Muscle of leg (tissue), 11 donors: ENCODE measurements around the gene EHD2. TPM values are rescaled to one million over a fixed set of nuclear protein-coding genes. Genes with fewer than 3 reads are reported as not detected.
"Not testable (repeated sequence)": the region's sequence is repeated elsewhere in the genome, so short reads cannot be mapped to it uniquely, and the experiment has no call there.

Source experiments
- DNase-seq: peaks from one replicate; pipeline ENCODE4 v3.0.0; 2013
- H3K27ac ChIP-seq: one replicate; pipeline ENCODE4 v1.5.1; 2013; ENCODE audit warnings: mild to moderate bottlenecking, low read length, control low read depth
- H3K27me3 ChIP-seq: one replicate; pipeline ENCODE4 v1.6.1; 2013; ENCODE audit warnings: low read length; ENCODE audit not compliant: control insufficient read depth, insufficient read depth
- H3K36me3 ChIP-seq: one replicate; pipeline ENCODE4 v1.6.1; 2013; ENCODE audit warnings: low read length; ENCODE audit not compliant: control insufficient read depth, insufficient read depth
- H3K4me1 ChIP-seq: one replicate; pipeline ENCODE4 v1.6.1; 2013; ENCODE audit warnings: low read length; ENCODE audit not compliant: control insufficient read depth, insufficient read depth
- H3K4me3 ChIP-seq: one replicate; pipeline ENCODE4 v1.5.1; 2013; ENCODE audit warnings: low read length, control low read depth
- H3K9me3 ChIP-seq: replicated peaks from 2 replicates; pipeline ENCODE4 v1.6.1; 2013; ENCODE audit warnings: low read depth, low read length; ENCODE audit not compliant: control insufficient read depth
- WGBS: methylation state at CpG from one replicate; pipeline ENCODE4 v1.1.5; 2013; ENCODE audit warnings: missing lambda C conversion rate; ENCODE audit not compliant: insufficient coverage; 5-methylcytosine and 5-hydroxymethylcytosine counted together
- polyA plus RNA-seq, 8 donors: library from polyadenylated mRNA; unstranded; fragments of 120-200 nt; gene quantifications; one replicate each; pipeline versions ENCODE4 v1.2.1 to v1.2.3, GENCODE V29; 2013; ENCODE audit warnings: inconsistent platforms in 1 of 8, low replicate concordance in 1 of 8; ENCODE audit not compliant: insufficient read length in 8 of 8, insufficient read depth in 1 of 8
- total RNA-seq: library from RNA; stranded (reverse); fragments of 120-200 nt; gene quantifications from one replicate; pipeline ENCODE4 v1.2.4, GENCODE V29; 2013

The EHD2 gene
- total and polyA plus RNA-seq, 9 donors: 30.5 to 158 (median 124) TPM

DNA sequence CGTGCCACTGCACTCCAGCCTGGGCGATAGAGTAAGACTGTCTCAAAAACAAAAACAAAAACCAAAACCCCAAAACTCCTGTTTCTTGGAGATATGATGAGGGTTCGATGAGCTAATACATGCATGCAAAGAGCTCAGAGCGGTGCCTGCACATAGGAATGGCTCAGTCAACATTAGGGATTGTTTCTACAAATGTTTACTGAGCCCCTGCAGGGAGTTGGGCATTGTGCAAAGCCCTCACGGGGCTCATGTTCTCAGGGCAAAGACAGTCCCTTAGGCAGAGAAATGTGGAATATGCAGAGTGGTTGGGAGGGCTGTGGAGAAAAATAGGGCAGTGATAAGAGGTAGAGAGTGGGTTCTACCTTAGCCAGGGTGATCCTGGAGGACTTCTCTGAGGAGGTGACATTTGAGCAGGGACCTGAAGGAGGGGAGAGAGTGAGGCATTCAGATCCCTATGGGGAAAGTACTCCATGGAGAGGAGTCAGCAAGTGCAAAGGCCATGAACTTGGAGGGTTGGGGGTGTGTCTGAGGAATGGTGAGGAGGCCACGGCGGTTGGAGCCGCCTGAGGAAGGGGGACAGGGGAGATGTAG is 1.5 kb upstream of the EHD2 start:
- no peak overlapping the region for H3K4me3 ChIP-seq
- peaks cover 15% of the 10 kb centered on the region for H3K36me3 ChIP-seq
- H3K27ac ChIP-seq: no peak overlapping the region
- 76% methylated on average over 6 of the region's 8 CpGs for WGBS
- H3K27me3 ChIP-seq: peaks cover 3% of the 10 kb centered on the region
- no peak for DNase-seq
- peaks cover 4% of the 10 kb centered on the region for H3K9me3 ChIP-seq
- peaks cover 21% of the 10 kb centered on the region for H3K4me1 ChIP-seq

DNA sequence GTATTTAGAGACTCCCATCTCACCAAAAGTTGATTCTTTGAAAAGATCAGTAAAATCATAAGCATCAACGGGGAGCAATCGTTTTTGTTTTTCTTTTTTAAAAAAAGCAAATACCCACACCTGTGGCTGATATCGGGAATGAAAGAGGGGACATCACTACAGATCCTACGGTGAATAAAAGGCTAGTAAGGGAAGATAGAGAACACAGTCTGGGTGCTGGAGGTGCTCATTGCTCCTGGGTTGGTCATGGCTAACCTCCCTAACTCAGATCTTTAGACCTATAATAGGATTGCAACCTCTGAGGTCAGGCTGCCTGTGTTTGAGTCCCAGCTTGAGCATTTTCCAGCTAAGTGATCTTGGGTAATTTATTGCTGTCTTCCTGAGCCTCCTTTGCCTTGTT is 1.1 kb downstream of the EHD2 start:
- WGBS: no CpG with 5 or more reads among the region's 4 CpGs
- Histone ChIP-seq H3K4me3 (peak overlapping the region; percentile 87), H3K36me3 (peaks cover 26% of the 10 kb centered on the region), H3K9me3 (peaks cover 4% of the 10 kb centered on the region), H3K4me1 (peaks cover 45% of the 10 kb centered on the region), H3K27me3 (no peaks in the 10 kb centered on the region), H3K27ac (peak overlapping the region; percentile 83)
- peak; percentile 45 for DNase-seq

DNA sequence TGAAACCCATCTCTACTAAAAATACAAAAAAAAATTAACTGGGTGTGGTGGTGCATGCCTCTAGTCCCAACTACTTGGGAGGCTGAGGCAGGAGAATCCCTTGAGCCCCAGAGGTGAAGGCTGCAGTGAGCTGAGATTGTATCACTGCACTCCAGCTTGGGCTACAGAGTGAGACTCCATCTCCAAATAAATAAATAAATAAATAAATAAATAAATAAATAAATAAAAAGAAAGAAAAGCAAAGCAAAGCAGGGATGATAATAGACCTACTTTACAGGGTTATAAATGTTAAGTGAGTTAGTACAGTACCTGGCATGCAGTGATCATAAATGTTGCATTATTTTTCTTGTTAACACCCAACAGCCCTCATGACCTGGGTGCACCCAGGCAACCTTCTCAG is 1.6 kb downstream of the EHD2 start:
- not testable (repeated sequence) for H3K4me3 ChIP-seq, H3K9me3 ChIP-seq, H3K27me3 ChIP-seq, DNase-seq, H3K27ac ChIP-seq
- peaks cover 27% of the 10 kb centered on the region for H3K36me3 ChIP-seq
- H3K4me1 ChIP-seq: peaks cover 51% of the 10 kb centered on the region

DNA sequence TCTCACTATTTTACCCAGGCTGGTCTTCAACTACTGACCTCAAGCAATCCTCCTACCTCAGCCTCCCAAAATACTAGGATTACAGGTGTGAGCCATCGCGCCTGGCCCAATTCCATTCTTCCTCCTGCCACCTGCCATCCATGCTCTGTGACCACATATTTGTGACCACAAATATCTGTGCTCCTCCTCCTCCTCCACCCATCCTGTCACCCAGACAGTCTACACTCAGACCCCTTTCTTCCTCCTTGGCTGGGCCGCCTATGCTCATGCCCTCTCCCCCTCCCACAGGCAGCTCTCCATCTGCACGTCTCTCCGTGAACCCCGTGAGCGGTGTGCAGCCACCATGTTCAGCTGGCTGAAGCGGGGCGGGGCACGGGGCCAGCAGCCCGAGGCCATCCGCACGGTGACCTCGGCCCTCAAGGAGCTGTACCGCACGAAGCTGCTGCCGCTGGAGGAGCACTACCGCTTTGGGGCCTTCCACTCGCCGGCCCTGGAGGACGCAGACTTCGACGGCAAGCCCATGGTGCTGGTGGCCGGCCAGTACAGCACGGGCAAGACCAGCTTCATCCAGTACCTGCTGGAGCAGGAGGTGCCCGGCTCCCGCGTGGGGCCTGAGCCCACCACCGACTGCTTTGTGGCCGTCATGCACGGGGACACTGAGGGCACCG is 3.2 kb downstream of the EHD2 start:
- Histone ChIP-seq H3K4me3 (peak overlapping the region; percentile 19), H3K9me3 (peaks cover 4% of the 10 kb centered on the region), H3K27me3 (no peaks in the 10 kb centered on the region), H3K27ac (peak overlapping the region; percentile 42), H3K36me3 (peaks cover 38% of the 10 kb centered on the region), H3K4me1 (peaks cover 62% of the 10 kb centered on the region)
- DNase-seq: no peak
- 77% methylated on average over 31 of the region's 32 CpGs for WGBS

DNA sequence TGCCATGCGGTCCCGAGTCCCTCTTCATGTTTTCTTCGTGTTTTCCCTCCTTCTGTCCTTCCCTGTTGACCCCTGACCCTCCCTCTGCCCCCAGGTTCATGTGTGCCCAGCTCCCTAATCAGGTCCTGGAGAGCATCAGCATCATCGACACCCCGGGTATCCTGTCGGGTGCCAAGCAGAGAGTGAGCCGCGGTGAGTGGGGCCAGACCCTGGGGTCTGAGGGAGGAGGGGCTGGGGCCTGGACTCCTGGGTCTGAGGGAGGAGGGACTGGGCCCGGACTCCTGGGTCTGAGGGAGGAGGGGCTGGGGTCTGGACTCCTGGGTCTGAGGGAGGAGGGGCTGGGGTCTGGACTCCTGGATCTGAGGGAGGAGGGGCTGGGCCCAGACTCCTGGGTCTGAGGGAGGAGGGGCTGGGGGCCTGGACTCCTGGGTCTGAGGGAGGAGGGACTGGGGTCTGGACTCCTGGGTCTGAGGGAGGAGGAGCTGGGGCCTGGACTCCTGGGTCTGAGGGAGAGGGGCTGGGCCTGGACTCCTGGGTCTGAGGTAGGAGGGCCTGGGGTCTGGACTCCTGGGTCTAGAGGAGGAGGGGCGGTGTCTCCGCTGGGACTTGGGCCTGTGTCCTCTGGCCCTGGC is 5.3 kb downstream of the EHD2 start:
- H3K4me1 ChIP-seq: peaks cover 74% of the 10 kb centered on the region
- H3K4me3 ChIP-seq: peak overlapping the region; percentile 20
- DNase-seq, H3K27me3 ChIP-seq, H3K9me3 ChIP-seq: not testable (repeated sequence)
- peak overlapping the region; percentile 95 for H3K27ac ChIP-seq
- 19% methylated on average over 9 of the region's 11 CpGs for WGBS
- H3K36me3 ChIP-seq: peaks cover 51% of the 10 kb centered on the region

DNA sequence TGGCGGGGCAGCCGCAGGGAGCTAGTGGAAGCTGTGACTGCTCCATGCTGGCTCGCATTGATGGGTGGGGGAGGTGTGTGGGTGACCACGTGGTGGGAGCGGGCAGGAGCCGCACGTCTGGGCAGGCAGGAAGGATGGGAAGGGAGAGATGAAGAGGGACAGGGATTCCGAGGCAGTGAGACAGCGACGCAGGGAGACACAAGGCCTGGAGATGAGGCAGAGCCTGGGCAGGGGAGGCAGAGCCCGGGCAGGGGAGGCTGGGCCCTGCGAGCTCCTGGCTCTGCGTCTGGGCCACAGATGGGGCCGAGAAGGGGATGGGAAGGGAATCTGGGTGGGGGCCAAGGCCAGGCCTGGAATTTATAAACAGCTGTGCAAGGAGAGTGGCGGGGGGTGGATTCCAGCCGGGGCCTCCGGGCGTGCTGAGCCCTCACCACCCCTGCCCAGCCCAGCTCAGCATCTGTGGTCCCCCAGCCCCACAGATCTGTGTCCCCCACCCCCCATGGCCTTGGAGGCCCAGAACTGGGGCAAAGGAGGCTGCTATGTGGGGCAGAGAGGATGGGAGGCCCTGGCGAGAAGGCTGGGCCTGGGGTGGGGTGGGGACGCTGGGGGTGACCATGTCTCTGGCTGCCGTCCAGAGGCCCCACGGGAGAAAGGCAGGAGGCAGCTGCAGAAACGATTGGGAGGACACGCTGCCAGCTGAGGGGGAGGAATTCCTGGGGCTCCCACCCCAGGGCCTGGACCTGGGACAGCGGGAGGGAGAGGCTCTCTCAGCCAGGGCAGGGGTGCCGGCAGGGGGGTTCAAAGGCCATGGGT is 6.0 kb downstream of the EHD2 start:
- peak; percentile 99 for DNase-seq
- Histone ChIP-seq H3K4me3 (peak overlapping the region; percentile 20), H3K9me3 (peaks cover 3% of the 10 kb centered on the region), H3K4me1 (peaks cover 80% of the 10 kb centered on the region), H3K36me3 (peaks cover 58% of the 10 kb centered on the region), H3K27me3 (no peaks in the 10 kb centered on the region), H3K27ac (peak overlapping the region; percentile 95)
- 4% methylated on average over 17 of the region's 26 CpGs for WGBS

DNA sequence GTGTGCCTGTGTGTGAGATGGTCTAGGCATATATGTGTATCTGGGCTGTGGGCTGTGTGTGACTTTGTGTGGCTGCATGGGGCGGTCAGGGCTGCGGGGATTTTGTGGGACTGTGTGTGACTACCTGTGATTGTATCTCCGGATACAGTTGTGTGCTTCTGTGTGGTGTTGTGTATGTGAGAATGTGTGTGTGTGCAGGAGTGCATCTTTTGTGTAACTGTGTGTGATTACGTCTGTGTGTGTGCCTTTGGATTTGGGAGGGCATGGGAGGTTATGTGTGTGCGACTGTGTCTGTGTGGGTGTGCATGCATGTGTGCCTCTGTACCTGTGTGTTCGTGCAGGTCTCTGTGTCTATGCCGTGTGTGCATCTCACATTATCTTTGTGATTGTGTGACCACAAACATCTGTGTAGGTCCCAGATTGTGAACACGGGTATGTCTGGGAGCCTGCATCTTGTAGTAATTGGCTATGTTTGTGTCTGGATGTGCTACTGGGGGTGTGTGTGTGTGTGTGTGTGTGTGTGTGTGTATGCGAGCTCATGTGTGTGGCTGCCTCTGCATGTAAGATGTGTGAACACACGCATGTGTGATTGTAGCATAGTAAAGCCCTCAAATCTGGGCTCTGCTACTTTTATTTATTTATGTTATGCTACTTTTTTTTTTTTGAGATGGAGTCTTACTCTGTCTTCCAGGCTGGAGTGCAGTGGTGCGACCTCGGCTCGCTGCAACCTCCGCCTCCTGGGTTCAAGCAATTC is 7.6 kb downstream of the EHD2 start:
- DNase-seq: no peak
- Histone ChIP-seq H3K4me3 (no peak overlapping the region), H3K27me3 (no peaks in the 10 kb centered on the region), H3K4me1 (peaks cover 70% of the 10 kb centered on the region), H3K36me3 (peaks cover 66% of the 10 kb centered on the region), H3K9me3 (no peaks in the 10 kb centered on the region), H3K27ac (no peak overlapping the region)
- 66% methylated on average over 8 of the region's 14 CpGs for WGBS

DNA sequence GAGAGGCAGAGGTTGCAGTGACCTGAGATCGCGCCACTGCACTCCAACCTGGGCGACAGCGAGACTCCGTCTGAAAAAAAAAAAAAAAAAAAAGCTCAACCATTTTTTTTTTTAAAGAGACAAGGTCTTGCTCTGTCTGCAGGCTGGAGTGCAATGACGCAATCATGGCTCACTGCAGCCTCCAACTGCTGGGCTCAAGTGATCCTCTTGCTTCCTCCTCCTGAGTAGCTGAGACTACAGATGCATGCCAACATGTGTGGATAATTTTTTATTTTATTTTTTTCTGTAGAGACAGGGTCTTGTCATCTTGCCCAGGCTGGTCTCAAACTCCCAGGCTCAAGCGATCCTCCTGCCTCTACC is 10.3 kb downstream of the EHD2 start:
- Histone ChIP-seq H3K27me3 (no peaks in the 10 kb centered on the region), H3K36me3 (peaks cover 68% of the 10 kb centered on the region), H3K9me3 (no peaks in the 10 kb centered on the region), H3K27ac (peak overlapping the region; percentile 57), H3K4me1 (peaks cover 47% of the 10 kb centered on the region), H3K4me3 (no peak overlapping the region)
- 7% methylated on average over 3 of the region's 7 CpGs for WGBS
- DNase-seq: peak; percentile 85

DNA sequence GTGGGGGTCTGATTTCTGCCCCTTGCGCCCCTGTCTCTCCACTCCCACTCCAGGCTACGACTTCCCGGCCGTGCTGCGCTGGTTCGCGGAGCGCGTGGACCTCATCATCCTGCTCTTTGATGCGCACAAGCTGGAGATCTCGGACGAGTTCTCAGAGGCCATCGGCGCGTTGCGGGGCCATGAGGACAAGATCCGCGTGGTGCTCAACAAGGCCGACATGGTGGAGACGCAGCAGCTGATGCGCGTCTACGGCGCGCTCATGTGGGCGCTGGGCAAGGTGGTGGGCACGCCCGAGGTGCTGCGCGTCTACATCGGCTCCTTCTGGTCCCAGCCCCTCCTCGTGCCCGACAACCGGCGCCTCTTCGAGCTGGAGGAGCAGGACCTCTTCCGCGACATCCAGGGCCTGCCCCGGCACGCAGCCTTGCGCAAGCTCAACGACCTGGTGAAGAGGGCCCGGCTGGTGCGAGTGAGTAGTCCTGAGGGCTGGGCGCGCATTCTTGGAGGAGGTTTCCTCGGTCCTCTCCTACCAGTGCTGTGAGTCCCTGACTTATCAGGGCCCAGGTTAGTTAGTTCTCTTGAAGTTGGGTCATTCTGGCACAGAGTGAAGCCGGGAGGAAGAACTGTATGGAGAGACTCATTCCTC is 12.7 kb downstream of the EHD2 start:
- WGBS: 81% methylated on average over 45 of the region's 48 CpGs
- Histone ChIP-seq H3K27ac (no peak overlapping the region), H3K4me3 (no peak overlapping the region), H3K36me3 (peaks cover 81% of the 10 kb centered on the region), H3K4me1 (peaks cover 41% of the 10 kb centered on the region), H3K27me3 (no peaks in the 10 kb centered on the region), H3K9me3 (no peaks in the 10 kb centered on the region)
- no peak for DNase-seq
